AG10803 (cell line): ENCODE data around the gene COPS9.

Experiments used
- DNase-seq: peaks from one replicate; pipeline ENCODE4 v3.0.0; 2010; ENCODE audit warnings: low read depth
- H3K4me3 ChIP-seq: 2 replicates; pipeline ENCODE4 v1.5.1; 2011; ENCODE audit warnings: mild to moderate bottlenecking, low read length, control low read depth
- TF ChIP-seq, protein P1 (sequence below): conservative IDR thresholded peaks from 2 replicates; pipeline ENCODE4 v1.5.1; 2011; ENCODE audit warnings: mild to moderate bottlenecking, low read length, control low read depth, inconsistent platforms

COPS9 gene

DNA sequence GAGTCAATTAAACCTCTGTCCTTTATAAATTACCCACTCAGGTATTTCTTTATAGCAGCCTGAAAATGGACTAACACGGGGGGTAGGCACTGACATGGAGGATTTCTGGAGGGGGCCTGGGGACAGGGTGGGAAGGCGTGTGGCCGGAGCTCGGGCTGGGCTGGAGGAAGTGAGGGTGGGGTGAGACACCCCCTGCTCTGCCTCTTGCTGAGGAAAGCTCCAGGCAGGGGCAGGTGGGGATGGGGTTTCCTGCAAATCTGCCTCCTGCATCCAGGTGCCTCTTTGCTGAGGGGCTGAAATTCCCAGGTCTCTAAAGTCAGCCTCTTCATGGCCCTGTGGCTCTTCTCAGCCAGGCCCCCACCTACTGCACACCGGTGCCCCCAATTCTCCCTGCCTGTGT lies 30.1 kb upstream of the COPS9 start:
- TF ChIP-seq, protein P1, sequence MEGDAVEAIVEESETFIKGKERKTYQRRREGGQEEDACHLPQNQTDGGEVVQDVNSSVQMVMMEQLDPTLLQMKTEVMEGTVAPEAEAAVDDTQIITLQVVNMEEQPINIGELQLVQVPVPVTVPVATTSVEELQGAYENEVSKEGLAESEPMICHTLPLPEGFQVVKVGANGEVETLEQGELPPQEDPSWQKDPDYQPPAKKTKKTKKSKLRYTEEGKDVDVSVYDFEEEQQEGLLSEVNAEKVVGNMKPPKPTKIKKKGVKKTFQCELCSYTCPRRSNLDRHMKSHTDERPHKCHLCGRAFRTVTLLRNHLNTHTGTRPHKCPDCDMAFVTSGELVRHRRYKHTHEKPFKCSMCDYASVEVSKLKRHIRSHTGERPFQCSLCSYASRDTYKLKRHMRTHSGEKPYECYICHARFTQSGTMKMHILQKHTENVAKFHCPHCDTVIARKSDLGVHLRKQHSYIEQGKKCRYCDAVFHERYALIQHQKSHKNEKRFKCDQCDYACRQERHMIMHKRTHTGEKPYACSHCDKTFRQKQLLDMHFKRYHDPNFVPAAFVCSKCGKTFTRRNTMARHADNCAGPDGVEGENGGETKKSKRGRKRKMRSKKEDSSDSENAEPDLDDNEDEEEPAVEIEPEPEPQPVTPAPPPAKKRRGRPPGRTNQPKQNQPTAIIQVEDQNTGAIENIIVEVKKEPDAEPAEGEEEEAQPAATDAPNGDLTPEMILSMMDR, result no peak
- DNase-seq, result no peak
- no peak overlapping the region for H3K4me3 ChIP-seq

DNA sequence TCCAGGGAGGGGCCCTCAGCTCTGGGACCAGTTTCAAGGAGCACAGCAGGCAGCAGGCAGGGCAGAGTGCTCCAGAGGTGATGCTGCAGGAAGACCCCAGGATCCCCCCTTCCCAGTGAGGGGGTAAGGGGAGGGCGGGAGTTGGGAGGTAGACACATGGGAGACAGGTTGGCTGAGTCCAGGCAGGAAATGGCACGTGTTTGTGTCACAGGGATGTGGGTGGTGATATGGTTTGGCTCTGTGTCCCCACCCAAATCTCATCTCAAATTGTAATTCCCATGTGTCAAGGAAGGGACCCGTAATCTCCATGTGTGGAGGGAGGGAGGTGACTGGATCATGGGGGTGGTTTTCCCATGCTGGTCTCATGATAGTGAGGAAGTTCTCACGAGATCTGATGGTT lies 29.6 kb upstream of the COPS9 start:
- no peak overlapping the region for H3K4me3 ChIP-seq
- TF ChIP-seq, protein P1, result no peak
- no peak for DNase-seq

DNA sequence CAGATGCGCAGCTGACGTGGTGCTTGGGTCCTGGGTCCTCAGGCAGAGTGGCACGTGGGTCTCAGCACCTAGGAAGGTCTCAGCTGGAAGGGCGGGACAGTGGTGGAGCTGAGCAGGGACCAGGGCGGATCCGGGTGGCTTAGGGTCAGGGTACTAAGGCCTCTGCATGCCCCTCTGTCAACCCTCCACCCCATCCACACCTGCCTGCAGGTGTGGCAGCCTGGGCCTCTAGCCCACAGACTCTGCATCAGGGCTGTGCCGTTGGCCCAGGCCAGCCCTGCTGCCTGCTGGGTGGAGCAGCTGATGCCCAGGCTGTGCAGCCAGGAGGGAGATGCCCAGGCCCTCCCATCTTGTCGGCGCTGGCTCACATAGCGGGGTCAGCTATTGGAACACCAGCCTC lies 28.9 kb upstream of the COPS9 start:
- TF ChIP-seq, protein P1, result no peak
- no peak for DNase-seq
- H3K4me3 ChIP-seq, result no peak overlapping the region

DNA sequence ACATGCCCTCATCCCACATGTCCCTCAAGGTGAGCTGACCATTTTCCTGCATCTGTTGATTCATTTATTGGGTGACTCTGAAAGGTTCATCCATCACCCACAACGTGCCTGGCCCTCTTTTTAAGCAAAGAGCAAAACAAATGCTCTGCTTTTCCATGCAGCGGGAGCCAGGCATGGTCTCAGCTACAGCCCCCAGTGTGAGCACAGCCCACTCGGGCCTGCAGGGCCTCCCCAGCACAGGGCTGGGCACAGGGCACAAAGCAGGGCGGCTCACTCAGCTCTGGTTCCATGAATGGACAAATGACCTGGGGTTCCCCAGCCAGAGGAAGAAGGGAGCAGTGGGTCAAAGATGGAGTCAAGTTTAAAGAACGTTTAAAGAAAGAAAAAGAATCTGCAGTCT lies 28.5 kb upstream of the COPS9 start:
- no peak for DNase-seq
- no peak overlapping the region for H3K4me3 ChIP-seq
- TF ChIP-seq, protein P1, result no peak

DNA sequence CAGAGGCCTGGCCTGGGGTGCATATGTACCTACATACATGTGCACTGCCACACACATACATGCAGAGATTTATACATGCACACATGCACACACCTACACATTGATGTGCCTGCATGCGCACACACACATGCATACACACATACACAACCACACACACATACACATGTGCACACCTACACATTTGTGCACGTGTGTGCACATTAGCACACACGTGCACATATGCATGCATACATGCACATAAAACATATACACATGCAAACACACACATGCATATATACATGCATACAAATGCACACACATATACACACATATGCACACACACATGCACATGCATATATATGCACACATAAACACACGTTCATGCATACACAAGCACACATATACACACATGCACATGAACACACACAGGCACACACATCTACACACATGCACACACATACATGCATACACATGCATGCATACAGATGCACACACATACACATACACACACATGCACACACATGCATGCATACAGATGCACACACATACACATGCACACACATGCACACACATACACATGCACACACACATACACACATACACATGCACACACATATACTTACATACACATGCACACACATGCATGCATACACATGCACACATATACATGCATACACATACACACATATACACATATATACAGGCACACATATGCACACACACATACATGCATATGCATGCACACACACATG lies 27.9 kb upstream of the COPS9 start:
- TF ChIP-seq, protein P1, result no peak
- DNase-seq, result no peak
- no peak overlapping the region for H3K4me3 ChIP-seq

DNA sequence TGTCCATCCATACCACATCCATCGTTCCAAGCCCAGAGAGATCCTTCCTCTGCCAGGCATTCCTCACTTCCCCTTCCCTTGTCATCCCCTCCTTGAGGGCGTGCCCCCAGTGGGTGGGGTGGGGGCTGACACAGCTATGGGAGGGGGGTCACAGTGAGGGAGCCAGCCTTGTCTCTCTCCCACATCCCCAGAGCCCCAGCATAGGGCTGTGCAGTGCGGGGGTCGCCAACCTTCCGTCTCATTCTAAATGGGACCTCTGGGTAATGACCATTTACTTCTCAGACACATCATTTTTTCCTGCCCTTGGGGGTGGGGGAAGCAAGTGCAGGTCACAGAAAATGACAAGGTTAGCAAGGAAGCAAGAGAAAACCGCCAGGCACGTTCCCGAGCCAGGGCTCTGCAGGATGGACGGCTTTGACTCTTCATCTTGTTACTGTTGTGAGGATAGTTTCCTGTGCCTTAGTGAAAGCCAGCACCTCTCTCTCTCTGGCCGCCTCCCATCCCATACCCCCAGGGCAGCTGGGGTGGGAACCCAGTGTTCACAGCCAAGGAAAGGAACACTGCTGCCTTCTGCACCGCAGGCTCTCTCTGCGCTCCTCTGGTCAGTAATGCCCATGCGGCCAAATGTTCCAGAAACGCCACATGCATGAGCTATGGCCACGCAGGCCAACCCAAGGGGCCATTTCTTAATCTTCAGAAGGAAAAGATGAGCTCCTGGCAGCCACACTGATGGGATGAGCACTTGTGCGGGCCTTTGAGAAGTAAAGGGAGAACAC lies 27.0 kb upstream of the COPS9 start:
- TF ChIP-seq, protein P1, result no peak
- no peak overlapping the region for H3K4me3 ChIP-seq
- DNase-seq, result no peak

DNA sequence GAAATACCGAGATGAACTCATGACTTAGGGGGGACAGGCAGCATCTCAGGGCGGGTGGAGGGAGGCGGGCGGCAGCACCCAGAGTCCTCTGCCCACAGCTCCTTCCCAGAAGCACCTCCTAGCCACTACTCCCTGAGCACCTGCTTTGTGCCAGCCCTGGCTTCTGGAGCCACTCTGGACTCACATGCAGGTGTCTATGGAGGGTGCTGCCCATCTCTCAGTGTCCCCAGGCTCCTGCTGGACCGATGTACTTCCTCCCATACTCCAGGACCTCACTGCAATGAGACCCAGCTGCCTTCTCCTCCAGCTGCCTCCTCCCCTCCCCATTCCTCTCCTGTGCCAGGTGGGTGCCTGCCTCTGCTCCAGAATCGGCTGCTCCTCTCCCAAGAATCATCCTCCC lies 26.4 kb upstream of the COPS9 start:
- TF ChIP-seq, protein P1, result no peak
- no peak for DNase-seq
- H3K4me3 ChIP-seq, result no peak overlapping the region
